Endothelial cell of umbilical vein (primary cell): ENCODE results near the gene SLC8A1. TPM values are rescaled to one million over a fixed set of nuclear protein-coding genes. Genes with fewer than 3 reads are reported as not detected.

ENCODE experiments used
- BruUV-seq: library from RNA; stranded (reverse); fragments of 400-500 nt; replicated peaks from 2 replicates; lab custom pipeline; 2021; lab: Mats Ljungman, UMichigan
- CTCF ChIA-PET: fragments of 300-600, 350-600 bp; sonication (Branson Sonifier 250); formaldehyde crosslinking; loops from one replicate; lab custom pipeline; 2021; ENCODE audit warnings: antibody characterized with exemption, inconsistent platforms; lab: Charles Lee
- POLR2A ChIA-PET: fragments of 300-600, 350-600 bp; sonication (Branson Sonifier 250); formaldehyde crosslinking; loops from one replicate; lab custom pipeline; 2021; ENCODE audit warnings: antibody characterized with exemption, inconsistent platforms; lab: Charles Lee
- DNase-seq: peaks from one replicate; pipeline ENCODE4 v3.0.0-alpha.2; 2011; ENCODE audit warnings: low read depth, low spot score
- FAIRE-seq: peaks from 2 replicates; lab custom pipeline; 2011; peaks lifted over from hg19 to GRCh38; lab: Jason Lieb, UNC
- H2AFZ ChIP-seq: 2 replicates; pipeline ENCODE4 v1.6.0; 2012; ENCODE audit warnings: low read depth, low read length, control low read depth, inconsistent platforms
- H3K27ac ChIP-seq: 2 replicates; pipeline ENCODE4 v1.5.1; 2011; ENCODE audit warnings: low read depth, mild to moderate bottlenecking, control low read depth, low read length, moderate library complexity; ENCODE audit not compliant: insufficient read depth
- H3K27me3 ChIP-seq, 2 experiments: 2 replicates each; pipeline versions ENCODE4 v1.6.0 to v1.6.1; 2011; ENCODE audit warnings: low read length in 2 of 2, mixed read lengths in 1 of 2; ENCODE audit not compliant: control insufficient read depth in 2 of 2, insufficient read depth in 2 of 2
- H3K36me3 ChIP-seq, 2 experiments: 2 replicates in 1 of 2; 3 replicates in 1 of 2; pipeline ENCODE4 v1.5.1; 2011; ENCODE audit warnings: low read length in 2 of 2, mild to moderate bottlenecking in 1 of 2, moderate library complexity in 1 of 2; ENCODE audit not compliant: control insufficient read depth in 2 of 2, insufficient read depth in 2 of 2; ENCODE audit errors: extremely low read depth in 1 of 2
- H3K4me1 ChIP-seq: 3 replicates; pipeline ENCODE4 v1.5.1; 2011; ENCODE audit warnings: mild to moderate bottlenecking, low read length; ENCODE audit not compliant: control insufficient read depth, insufficient read depth; ENCODE audit errors: extremely low read depth
- H3K4me2 ChIP-seq: 2 replicates; pipeline ENCODE4 v1.6.1; 2011; ENCODE audit warnings: low read length, control low read depth, mixed read lengths; ENCODE audit not compliant: insufficient read depth
- H3K4me3 ChIP-seq, 3 experiments: fragments of 200-600 bp in 1 of 3; sonication (generic), shearing (Covaris generic) in 1 of 3; replicated peaks in 1 of 3; 2 replicates each; pipeline ENCODE4 v1.5.1; 2011 to 2016; ENCODE audit warnings: control low read depth in 3 of 3, low read length in 3 of 3, mild to moderate bottlenecking in 2 of 3, inconsistent platforms in 1 of 3, low read depth in 1 of 3, moderate library complexity in 1 of 3; ENCODE audit not compliant: insufficient read depth in 1 of 3
- H3K79me2 ChIP-seq: 2 replicates; pipeline ENCODE4 v1.6.0; 2012; ENCODE audit warnings: low read length, inconsistent platforms; ENCODE audit not compliant: control insufficient read depth, insufficient read depth
- H3K9ac ChIP-seq: replicated peaks from 2 replicates; pipeline ENCODE3; 2011; ENCODE audit warnings: low read length, control low read depth; ENCODE audit not compliant: insufficient read depth; ENCODE audit errors: extremely low read depth
- H3K9me1 ChIP-seq: replicated peaks from 3 replicates; pipeline ENCODE4 v1.6.0; 2011; ENCODE audit warnings: mild to moderate bottlenecking, low read length; ENCODE audit not compliant: control insufficient read depth, insufficient read depth; ENCODE audit errors: extremely low read depth
- H3K9me3 ChIP-seq: replicated peaks from 2 replicates; pipeline ENCODE4 v1.5.1; 2012; ENCODE audit warnings: low read length, inconsistent platforms; ENCODE audit not compliant: control insufficient read depth, insufficient read depth
- H4K20me1 ChIP-seq: replicated peaks from 2 replicates; pipeline ENCODE3; 2011; ENCODE audit warnings: mild to moderate bottlenecking, low read length; ENCODE audit not compliant: control insufficient read depth, insufficient read depth; ENCODE audit errors: extremely low read depth
- EZH2 ChIP-seq: IDR thresholded peaks from 2 replicates; pipeline ENCODE4 v1.6.1; 2012; ENCODE audit warnings: borderline replicate concordance, low read depth, mild to moderate bottlenecking, moderate library complexity, low read length, inconsistent platforms; ENCODE audit not compliant: severe bottlenecking
- FOS ChIP-seq: IDR thresholded peaks from 2 replicates; pipeline ENCODE4 v1.6.1; 2011; ENCODE audit warnings: mild to moderate bottlenecking, low read length, moderate library complexity, borderline replicate concordance; ENCODE audit not compliant: insufficient read depth
- GATA2 ChIP-seq: IDR thresholded peaks from 2 replicates; pipeline ENCODE4 v1.7.0; 2011; ENCODE audit warnings: low read depth, mild to moderate bottlenecking, moderate library complexity, mixed read lengths, low read length; ENCODE audit not compliant: insufficient read length, insufficient read depth
- JUN ChIP-seq: IDR thresholded peaks from 2 replicates; pipeline ENCODE4 v1.6.1; 2011; ENCODE audit warnings: borderline replicate concordance, low read depth; ENCODE audit not compliant: insufficient read length, insufficient read depth
- MYC ChIP-seq: IDR thresholded peaks from one replicate; pipeline ENCODE4 v1.6.1; 2011; ENCODE audit warnings: mild to moderate bottlenecking, low read depth, low read length
- POLR2A ChIP-seq: IDR thresholded peaks from 2 replicates; pipeline ENCODE4 v1.6.1; 2012; ENCODE audit warnings: low read depth, mild to moderate bottlenecking, control low read depth, low read length
- POLR2AphosphoS5 ChIP-seq: IDR thresholded peaks from 2 replicates; pipeline ENCODE4 v1.6.1; 2012; ENCODE audit warnings: low read depth, mild to moderate bottlenecking, control low read depth, low read length, moderate library complexity; ENCODE audit not compliant: insufficient read depth
- dilution Hi-C: fragments of 300-500 bp; cut with MboI; formaldehyde crosslinking; loops from one replicate; pipeline ENCODE4 v1.15.0; 2019; ENCODE audit warnings: low sequenced_read_pairs; ENCODE audit not compliant: extremely low pct_ligation_motif_present
- intact Hi-C: fragments of 100-400 bp; cut with micrococcal nuclease; formaldehyde crosslinking; loops from one replicate; pipeline ENCODE4 v1.10.0; 2022
- polyA plus RNA-seq, 4 experiments: library from polyadenylated mRNA; depleted of rRNA in 3 of 4; stranded (reverse) in 3 of 4; unstranded in 1 of 4; fragments of >200 nt; gene quantifications; 2 replicates each; pipeline versions ENCODE4 v1.2.1 to v1.2.3, GENCODE V29; 2011 to 2012; ENCODE audit warnings: missing spikeins in 1 of 4
- total RNA-seq: library from RNA; stranded (reverse); gene quantifications from 2 replicates; pipeline ENCODE4 v1.2.3, GENCODE V29; 2021
- TF ChIP-seq, protein P1 (sequence below), 2 donors: IDR thresholded peaks; 1 replicate in 1 of 2; 2 replicates in 1 of 2; pipeline ENCODE4 v1.5.1; 2011; ENCODE audit warnings: low read length in 2 of 2, mild to moderate bottlenecking in 2 of 2, moderate library complexity in 2 of 2, control low read depth in 1 of 2, inconsistent platforms in 1 of 2, low read depth in 1 of 2; ENCODE audit not compliant: insufficient read depth in 1 of 2; ENCODE audit errors: extremely low read depth in 1 of 2
- TF ChIP-seq, protein P2 (sequence below): IDR thresholded peaks from 2 replicates; pipeline ENCODE4 v1.6.1; 2011; ENCODE audit not compliant: insufficient read depth, insufficient read length

SLC8A1 gene
- total and polyA plus RNA-seq, 2 donors (not counting 3 experiments of a cell fraction or from before 2014, with no cell fraction given): 0.19 to 1.8 TPM

DNA sequence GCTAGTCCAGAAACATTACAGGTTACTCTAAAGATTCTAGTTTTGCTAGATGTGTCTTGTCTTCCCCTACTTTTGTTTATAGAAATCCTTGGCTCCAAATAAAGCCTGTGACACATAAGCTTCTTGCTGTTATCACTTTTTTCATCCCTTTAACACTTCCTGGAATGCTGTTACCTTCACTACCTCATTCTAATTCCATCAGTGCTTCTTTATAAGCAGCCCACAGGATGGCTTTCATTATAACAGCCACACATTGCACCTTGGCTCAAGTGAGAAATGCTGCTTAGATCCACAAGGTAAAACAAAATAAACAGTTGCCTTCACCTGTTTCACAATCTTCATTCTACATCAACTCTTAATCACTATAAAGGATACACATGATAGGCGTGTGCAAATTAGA, 221.7 kb downstream of the SLC8A1 start:
- Histone ChIP-seq H3K9ac (no peak overlapping the region), H3K79me2 (no peaks in the 10 kb centered on the region), H3K4me3 (no peak overlapping the region), H3K4me1 (no peaks in the 10 kb centered on the region), H2AFZ (no peak overlapping the region), H3K9me1 (no peaks in the 10 kb centered on the region), H3K27me3 (no peaks in the 10 kb centered on the region), H3K9me3 (no peaks in the 10 kb centered on the region), H4K20me1 (no peaks in the 10 kb centered on the region), H3K27ac (no peak overlapping the region), H3K36me3 (no peaks in the 10 kb centered on the region), H3K4me2 (no peak overlapping the region)
- no peak for FAIRE-seq
- no TSS peak for BruUV-seq
- POLR2A ChIA-PET: no interaction called here
- no peak for TF ChIP-seq EZH2
- TF ChIP-seq MYC: no peak
- TF ChIP-seq, protein P1, sequence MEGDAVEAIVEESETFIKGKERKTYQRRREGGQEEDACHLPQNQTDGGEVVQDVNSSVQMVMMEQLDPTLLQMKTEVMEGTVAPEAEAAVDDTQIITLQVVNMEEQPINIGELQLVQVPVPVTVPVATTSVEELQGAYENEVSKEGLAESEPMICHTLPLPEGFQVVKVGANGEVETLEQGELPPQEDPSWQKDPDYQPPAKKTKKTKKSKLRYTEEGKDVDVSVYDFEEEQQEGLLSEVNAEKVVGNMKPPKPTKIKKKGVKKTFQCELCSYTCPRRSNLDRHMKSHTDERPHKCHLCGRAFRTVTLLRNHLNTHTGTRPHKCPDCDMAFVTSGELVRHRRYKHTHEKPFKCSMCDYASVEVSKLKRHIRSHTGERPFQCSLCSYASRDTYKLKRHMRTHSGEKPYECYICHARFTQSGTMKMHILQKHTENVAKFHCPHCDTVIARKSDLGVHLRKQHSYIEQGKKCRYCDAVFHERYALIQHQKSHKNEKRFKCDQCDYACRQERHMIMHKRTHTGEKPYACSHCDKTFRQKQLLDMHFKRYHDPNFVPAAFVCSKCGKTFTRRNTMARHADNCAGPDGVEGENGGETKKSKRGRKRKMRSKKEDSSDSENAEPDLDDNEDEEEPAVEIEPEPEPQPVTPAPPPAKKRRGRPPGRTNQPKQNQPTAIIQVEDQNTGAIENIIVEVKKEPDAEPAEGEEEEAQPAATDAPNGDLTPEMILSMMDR (IDR thresholded peaks at IDR 0.05; ENCODE audit: extremely low read depth in 1 of 2, insufficient read depth in 1 of 2, low read depth in 1 of 2, low read length in 2 of 2): no peak
- no peak for TF ChIP-seq POLR2AphosphoS5
- TF ChIP-seq, protein P2, sequence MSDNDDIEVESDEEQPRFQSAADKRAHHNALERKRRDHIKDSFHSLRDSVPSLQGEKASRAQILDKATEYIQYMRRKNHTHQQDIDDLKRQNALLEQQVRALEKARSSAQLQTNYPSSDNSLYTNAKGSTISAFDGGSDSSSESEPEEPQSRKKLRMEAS: no peak
- no peak for TF ChIP-seq JUN
- TF ChIP-seq POLR2A: no peak
- no peak for TF ChIP-seq GATA2
- no peak for TF ChIP-seq FOS
- CTCF ChIA-PET: interaction anchor here (1.8 to 1.9 kb wide), 2 partner anchors 14 to 316 kb away, joined by 6 to 8 read pairs; no protein-coding TSS in a partner anchor
- dilution Hi-C loops: no loop called here
- DNase-seq: no peak
- intact Hi-C loops: no loop called here
